ENCODE data around the gene HEATR9.

- no peak for TF ChIP-seq CTCF (IDR thresholded peaks at IDR 0.05)
- TF ChIP-seq EZH2 (IDR thresholded peaks at IDR 0.05; ENCODE audit: borderline replicate concordance, insufficient read depth, low read depth, low read length, poor library complexity, severe bottlenecking): no peak
Measured at GRCh38 chr17:35912339-35912912, 43.7 kb upstream of the HEATR9 start.
